SU-DHL-6 (cell line): ENCODE measurements around the gene LRRC26.

Experiments used
- H2AFZ ChIP-seq: fragments of 200-600 bp; sonication (generic); 2 replicates; pipeline ENCODE4 v1.6.1; 2014; ENCODE audit warnings: low read depth, mild to moderate bottlenecking, moderate library complexity, mixed read lengths, antibody characterized with exemption, low read length; ENCODE audit not compliant: severe bottlenecking
- H3F3A ChIP-seq: fragments of 200-600 bp; shearing (Covaris generic); 2 replicates; pipeline ENCODE4 v1.6.0; 2016; ENCODE audit warnings: antibody characterized with exemption, mild to moderate bottlenecking; ENCODE audit not compliant: insufficient read depth
- H3K27ac ChIP-seq: fragments of 200-600 bp; sonication (generic); 2 replicates; pipeline ENCODE4 v1.5.1; 2016; ENCODE audit warnings: low read depth, mild to moderate bottlenecking, low read length, moderate library complexity, mixed read lengths
- H3K27me3 ChIP-seq: fragments of 200-600 bp; sonication (generic), shearing (Covaris generic); 2 replicates; pipeline ENCODE4 v1.6.0; 2014; ENCODE audit warnings: mild to moderate bottlenecking, low read length
- H3K36me3 ChIP-seq: fragments of 200-600 bp; sonication (generic); 2 replicates; pipeline ENCODE4 v1.6.1; 2014; ENCODE audit warnings: mild to moderate bottlenecking, low read length, mixed read lengths
- H3K4me2 ChIP-seq: fragments of 300-600, 200-600 bp; shearing (Covaris generic), sonication (generic); 2 replicates; pipeline ENCODE4 v1.6.0; 2014; ENCODE audit warnings: low read length, low read depth, mild to moderate bottlenecking; ENCODE audit not compliant: poor library complexity, severe bottlenecking
- H3K4me3 ChIP-seq: fragments of 200-600 bp; sonication (generic); 2 replicates; pipeline ENCODE4 v1.5.1; 2014; ENCODE audit warnings: antibody characterized with exemption, low read length, mild to moderate bottlenecking, mixed read lengths; ENCODE audit not compliant: insufficient read depth, poor library complexity, severe bottlenecking
- H3K79me2 ChIP-seq: fragments of 200-600 bp; sonication (generic); 2 replicates; pipeline ENCODE4 v1.6.1; 2014; ENCODE audit warnings: mild to moderate bottlenecking, low read length, moderate library complexity; ENCODE audit not compliant: insufficient read depth
- H3K9ac ChIP-seq: fragments of 200-600 bp; sonication (generic); 2 replicates; pipeline ENCODE4 v1.7.0; 2014; ENCODE audit warnings: mild to moderate bottlenecking, low read length
- H3K9me2 ChIP-seq: fragments of 200-600 bp; sonication (generic); replicated peaks from 2 replicates; pipeline ENCODE4 v1.6.1; 2014; ENCODE audit warnings: low read length; ENCODE audit not compliant: insufficient read depth
- H3K9me3 ChIP-seq: fragments of 200-600 bp; sonication (generic); 2 replicates; pipeline ENCODE4 v1.6.1; 2014; ENCODE audit warnings: low read length, mixed read lengths; ENCODE audit not compliant: insufficient read depth
- H4K20me1 ChIP-seq: fragments of 200-600 bp; sonication (generic); 2 replicates; pipeline ENCODE4 v1.6.1; 2014; ENCODE audit warnings: low read depth, mild to moderate bottlenecking, antibody characterized with exemption, low read length, moderate library complexity, mixed read lengths
- EZH2phosphoT487 ChIP-seq: fragments of 200-600 bp; sonication (generic), shearing (Covaris generic); conservative IDR thresholded peaks from 2 replicates; pipeline ENCODE4 v1.6.1; 2018; ENCODE audit warnings: mild to moderate bottlenecking, antibody characterized with exemption, low read length, moderate library complexity, mixed read lengths
- TF ChIP-seq, protein P1 (sequence below): fragments of 200-600 bp; sonication (generic); IDR thresholded peaks from one replicate; pipeline ENCODE4 v1.5.1; 2017; ENCODE audit warnings: antibody characterized with exemption, mild to moderate bottlenecking, low read length, moderate library complexity; ENCODE audit not compliant: insufficient read depth, poor library complexity, severe bottlenecking

The LRRC26 gene

GRCh38 chr9:137217276-137218211 lies 47.7 kb upstream of the LRRC26 start:
- no peaks in the 10 kb centered on the region for H3K79me2 ChIP-seq
- TF ChIP-seq EZH2phosphoT487: no peak
- TF ChIP-seq, protein P1, sequence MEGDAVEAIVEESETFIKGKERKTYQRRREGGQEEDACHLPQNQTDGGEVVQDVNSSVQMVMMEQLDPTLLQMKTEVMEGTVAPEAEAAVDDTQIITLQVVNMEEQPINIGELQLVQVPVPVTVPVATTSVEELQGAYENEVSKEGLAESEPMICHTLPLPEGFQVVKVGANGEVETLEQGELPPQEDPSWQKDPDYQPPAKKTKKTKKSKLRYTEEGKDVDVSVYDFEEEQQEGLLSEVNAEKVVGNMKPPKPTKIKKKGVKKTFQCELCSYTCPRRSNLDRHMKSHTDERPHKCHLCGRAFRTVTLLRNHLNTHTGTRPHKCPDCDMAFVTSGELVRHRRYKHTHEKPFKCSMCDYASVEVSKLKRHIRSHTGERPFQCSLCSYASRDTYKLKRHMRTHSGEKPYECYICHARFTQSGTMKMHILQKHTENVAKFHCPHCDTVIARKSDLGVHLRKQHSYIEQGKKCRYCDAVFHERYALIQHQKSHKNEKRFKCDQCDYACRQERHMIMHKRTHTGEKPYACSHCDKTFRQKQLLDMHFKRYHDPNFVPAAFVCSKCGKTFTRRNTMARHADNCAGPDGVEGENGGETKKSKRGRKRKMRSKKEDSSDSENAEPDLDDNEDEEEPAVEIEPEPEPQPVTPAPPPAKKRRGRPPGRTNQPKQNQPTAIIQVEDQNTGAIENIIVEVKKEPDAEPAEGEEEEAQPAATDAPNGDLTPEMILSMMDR: no peak
- no peaks in the 10 kb centered on the region for H3K27me3 ChIP-seq
- no peaks in the 10 kb centered on the region for H4K20me1 ChIP-seq
- no peak overlapping the region for H3K4me2 ChIP-seq
- H3K9me3 ChIP-seq: no peaks in the 10 kb centered on the region
- H3K36me3 ChIP-seq: no peaks in the 10 kb centered on the region
- no peak overlapping the region for H2AFZ ChIP-seq
- no peak overlapping the region for H3K9ac ChIP-seq
- no peaks in the 10 kb centered on the region for H3F3A ChIP-seq
- H3K9me2 ChIP-seq: no peaks in the 10 kb centered on the region
- H3K27ac ChIP-seq: no peak overlapping the region
- no peak overlapping the region for H3K4me3 ChIP-seq

DNA sequence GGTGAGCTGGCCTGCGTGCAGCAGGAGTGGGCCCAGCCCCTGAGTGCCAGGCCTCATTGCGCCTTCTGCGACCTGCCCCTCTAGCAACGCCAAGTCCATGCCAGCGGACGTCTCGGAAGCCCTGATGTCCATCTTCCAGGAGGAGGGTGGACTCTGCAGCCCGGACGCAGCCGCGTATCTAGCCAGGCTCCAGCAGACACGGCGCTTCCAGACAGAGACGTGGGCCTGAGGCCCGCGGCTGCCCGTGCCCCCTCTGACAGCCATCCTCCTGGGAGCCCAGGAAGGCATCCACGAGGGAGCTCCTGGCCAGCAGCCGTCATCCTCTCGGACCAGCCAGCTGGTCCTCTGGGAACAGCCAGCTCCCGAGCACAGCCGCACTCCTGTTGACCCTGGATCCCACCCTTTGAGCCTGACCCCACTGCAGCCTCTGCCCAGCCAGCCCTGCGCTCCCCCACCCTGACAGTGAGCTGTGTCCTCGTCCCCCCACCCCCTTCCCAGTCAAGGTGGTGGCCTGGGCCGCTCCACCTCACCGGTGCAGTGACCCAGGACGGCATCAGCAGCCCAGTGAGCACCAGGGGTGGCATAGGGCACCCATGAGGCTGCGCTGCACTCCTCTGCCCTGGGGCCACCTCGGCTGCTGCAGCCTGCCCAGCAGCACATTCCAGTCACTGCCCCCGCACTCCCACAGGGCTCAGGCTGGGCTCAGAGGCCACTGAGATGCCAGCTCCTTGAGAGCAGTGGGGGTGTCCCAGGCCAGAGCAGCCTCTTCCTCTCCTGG lies 46.5 kb upstream of the LRRC26 start:
- Histone ChIP-seq H3K9me3 (no peaks in the 10 kb centered on the region), H3K27ac (no peak overlapping the region), H3K27me3 (no peaks in the 10 kb centered on the region), H3K4me2 (no peak overlapping the region), H3K9me2 (no peaks in the 10 kb centered on the region), H3K79me2 (no peaks in the 10 kb centered on the region), H3K9ac (no peak overlapping the region), H4K20me1 (no peaks in the 10 kb centered on the region), H3K4me3 (no peak overlapping the region), H3K36me3 (no peaks in the 10 kb centered on the region), H2AFZ (no peak overlapping the region), H3F3A (no peaks in the 10 kb centered on the region)
- TF ChIP-seq EZH2phosphoT487: no peak
- TF ChIP-seq, protein P1: no peak

- TF ChIP-seq, protein P1: no peak
- TF ChIP-seq EZH2phosphoT487: no peak
- Histone ChIP-seq H3F3A (no peaks in the 10 kb centered on the region), H3K9ac (no peak overlapping the region), H3K27me3 (no peaks in the 10 kb centered on the region), H4K20me1 (no peaks in the 10 kb centered on the region), H3K9me3 (no peaks in the 10 kb centered on the region), H2AFZ (no peak overlapping the region), H3K9me2 (no peaks in the 10 kb centered on the region), H3K79me2 (no peaks in the 10 kb centered on the region), H3K36me3 (no peaks in the 10 kb centered on the region), H3K4me2 (no peak overlapping the region), H3K4me3 (no peak overlapping the region), H3K27ac (no peak overlapping the region)
Measured at GRCh38 chr9:137215196-137215986, 45.5 kb upstream of the LRRC26 start.
